AG04450 (cell line): ENCODE results near the gene RETSAT. TPM values are rescaled to one million over a fixed set of nuclear protein-coding genes. Genes with fewer than 3 reads are reported as not detected.
A peak's percentile ranks its signal among the peaks of the same experiment; 100 is the strongest.

Experiments
- CTCF ChIA-PET: fragments of 300-600, 350-600 bp; formaldehyde crosslinking; extraction: SDS; loops from one replicate; lab custom pipeline; 2022; ENCODE audit warnings: antibody characterized with exemption, inconsistent platforms; lab: Charles Lee
- POLR2A ChIA-PET: fragments of 350-600 bp; formaldehyde crosslinking; extraction: SDS; loops from one replicate; lab custom pipeline; 2021; ENCODE audit warnings: antibody characterized with exemption, inconsistent platforms; lab: Yijun Ruan, JAX
- DNase-seq: peaks from one replicate; pipeline ENCODE4 v3.0.0-alpha.2; 2011; ENCODE audit warnings: low read depth, low spot score
- H3K27ac ChIP-seq: one replicate; pipeline ENCODE4 v1.5.1; 2012; ENCODE audit warnings: low read depth, low read length, control low read depth
- H3K27me3 ChIP-seq: one replicate; pipeline ENCODE4 v1.6.0; 2012; ENCODE audit warnings: low read length; ENCODE audit not compliant: control insufficient read depth, insufficient read depth
- H3K4me3 ChIP-seq: 2 replicates; pipeline ENCODE4 v1.5.1; 2011; ENCODE audit warnings: mild to moderate bottlenecking, low read depth, low read length, control low read depth
- H3K9me3 ChIP-seq: 2 replicates; pipeline ENCODE4 v1.5.1; 2012; ENCODE audit warnings: low read length; ENCODE audit not compliant: control insufficient read depth, insufficient read depth
- CTCF ChIP-seq: IDR thresholded peaks from 2 replicates; pipeline ENCODE4 v1.5.1; 2011; ENCODE audit warnings: low read depth, low read length, control low read depth, inconsistent platforms
- polyA plus RNA-seq: library from polyadenylated mRNA; depleted of rRNA; stranded (reverse); fragments of >200 nt; gene quantifications from 2 replicates; pipeline ENCODE4 v1.2.3, GENCODE V29; 2011

Gene RETSAT
- polyA plus RNA-seq, 1 experiment, result 35.5 TPM

- ChIA-PET CTCF (interaction anchor here (0.9 to 3.0 kb wide), 3 partner anchors 9 to 243 kb away, joined by 3 to 24 read pairs (median 8); no protein-coding TSS in a partner anchor), POLR2A (interaction anchor here (0.8 to 1.2 kb wide), 2 partner anchors 188 to 229 kb away, joined by 4 to 5 read pairs; partner anchors contain the start of gene MAT2A)
- no peaks in the 10 kb centered on the region for H3K9me3 ChIP-seq
- TF ChIP-seq CTCF, result no peak
- no peaks in the 10 kb centered on the region for H3K27me3 ChIP-seq
- H3K27ac ChIP-seq, result peak overlapping the region; percentile 57
- no peak overlapping the region for H3K4me3 ChIP-seq
- DNase-seq, result no peak
These were observed 44.5 kb downstream of the RETSAT start for GRCh38 chr2:85309699-85310321.

- ChIA-PET POLR2A (interaction anchor here (0.8 kb wide), 1 partner anchor 188 kb away, joined by 5 read pairs; no protein-coding TSS in a partner anchor), CTCF (interaction anchor here (0.9 to 3.0 kb wide), 3 partner anchors 8 to 243 kb away, joined by 3 to 24 read pairs (median 8); no protein-coding TSS in a partner anchor)
- no peak for TF ChIP-seq CTCF
- Histone ChIP-seq H3K27me3 (no peaks in the 10 kb centered on the region), H3K4me3 (no peak overlapping the region), H3K9me3 (no peaks in the 10 kb centered on the region), H3K27ac (peak overlapping the region; percentile 57)
- DNase-seq, result no peak
These were observed 45.3 kb downstream of the RETSAT start for GRCh38 chr2:85308896-85309555.

- no peak overlapping the region for H3K27ac ChIP-seq
- H3K27me3 ChIP-seq, result no peaks in the 10 kb centered on the region
- no peak overlapping the region for H3K4me3 ChIP-seq
- H3K9me3 ChIP-seq, result no peaks in the 10 kb centered on the region
- no peak for DNase-seq
- ChIA-PET CTCF (interaction anchor here (3.0 kb wide), 1 partner anchor 8 kb away, joined by 24 read pairs; no protein-coding TSS in a partner anchor), POLR2A (no interaction called here)
- no peak for TF ChIP-seq CTCF
These were observed 46.1 kb downstream of the RETSAT start for GRCh38 chr2:85308201-85308600.

GRCh38 chr2:85307527-85307897, 46.8 kb downstream of the RETSAT start:
- Histone ChIP-seq H3K4me3 (no peak overlapping the region), H3K27me3 (no peaks in the 10 kb centered on the region), H3K27ac (no peak overlapping the region), H3K9me3 (no peaks in the 10 kb centered on the region)
- POLR2A ChIA-PET, result no interaction called here
- no peak for DNase-seq
- CTCF ChIA-PET, result no interaction called here
- no peak for TF ChIP-seq CTCF
